ENCODE measurements around the gene TAAR1. TPM values are rescaled to one million over a fixed set of nuclear protein-coding genes. Genes with fewer than 3 reads are reported as not detected.
"Not testable (repeated sequence)": the region's sequence is repeated elsewhere in the genome, so short reads cannot be mapped to it uniquely, and the experiment has no call there.

Gene TAAR1, protein sequence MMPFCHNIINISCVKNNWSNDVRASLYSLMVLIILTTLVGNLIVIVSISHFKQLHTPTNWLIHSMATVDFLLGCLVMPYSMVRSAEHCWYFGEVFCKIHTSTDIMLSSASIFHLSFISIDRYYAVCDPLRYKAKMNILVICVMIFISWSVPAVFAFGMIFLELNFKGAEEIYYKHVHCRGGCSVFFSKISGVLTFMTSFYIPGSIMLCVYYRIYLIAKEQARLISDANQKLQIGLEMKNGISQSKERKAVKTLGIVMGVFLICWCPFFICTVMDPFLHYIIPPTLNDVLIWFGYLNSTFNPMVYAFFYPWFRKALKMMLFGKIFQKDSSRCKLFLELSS
- not detected for total RNA-seq
- long read RNA-seq: 0 reads

- no peak for DNase-seq (ENCODE audit: low spot score)
- intact Hi-C loops (cut with DNase I): no loop called here
Observed at GRCh38 chr6:132659082-132659481, at the start of gene TAAR1. Gene TAAR1 (minus strand): TSS chr6:132659182. CDS start chr6:132646003, 13,179 bp downstream.

DNA sequence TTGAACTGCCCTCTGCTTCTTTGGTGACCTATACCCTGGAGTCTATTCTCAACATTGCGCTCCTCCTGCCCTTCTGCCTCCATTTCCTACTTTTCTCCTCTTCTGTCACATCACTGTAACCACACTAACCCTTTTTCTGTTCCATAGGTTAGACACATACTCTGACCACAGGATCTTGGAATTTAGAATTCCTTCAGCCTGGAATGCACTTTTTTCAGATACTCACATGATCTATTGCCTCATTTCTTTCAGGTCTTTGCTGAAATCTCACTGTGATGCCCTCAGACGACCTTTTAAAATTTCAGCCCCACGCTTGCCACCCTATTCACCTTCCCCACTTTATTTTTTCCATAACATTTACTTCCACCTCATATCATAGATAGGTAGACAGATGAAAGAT, 49.8 kb upstream of the TAAR1 start:
- intact Hi-C loops (cut with DNase I): no loop called here
- no peak for DNase-seq (ENCODE audit: low spot score)

GRCh38 chr6:132708002-132708401, 49.0 kb upstream of the TAAR1 start:
- no peak for DNase-seq (ENCODE audit: low spot score)
- intact Hi-C loops (cut with DNase I): no loop called here

DNA sequence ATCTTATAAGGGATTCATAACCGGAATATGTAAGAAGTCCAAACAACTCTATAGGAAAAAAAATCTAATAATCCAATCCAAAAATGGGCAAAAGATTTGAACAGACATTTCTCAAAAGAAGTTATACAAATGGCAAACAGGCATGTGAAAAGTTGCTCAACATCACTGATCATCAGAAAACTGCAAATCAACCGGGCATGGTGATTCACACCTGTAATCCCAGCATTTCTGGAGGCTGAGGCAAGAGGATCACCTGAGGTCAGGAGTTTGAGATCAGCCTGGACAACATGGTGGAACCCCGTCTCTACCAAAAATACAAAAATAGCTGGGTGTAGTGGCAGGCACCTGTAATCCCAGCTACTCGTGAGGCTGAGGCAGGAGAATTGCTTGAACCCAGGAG, 47.8 kb upstream of the TAAR1 start:
- DNase-seq (ENCODE audit: low spot score); intact Hi-C loops (cut with DNase I): not testable (repeated sequence)

DNA sequence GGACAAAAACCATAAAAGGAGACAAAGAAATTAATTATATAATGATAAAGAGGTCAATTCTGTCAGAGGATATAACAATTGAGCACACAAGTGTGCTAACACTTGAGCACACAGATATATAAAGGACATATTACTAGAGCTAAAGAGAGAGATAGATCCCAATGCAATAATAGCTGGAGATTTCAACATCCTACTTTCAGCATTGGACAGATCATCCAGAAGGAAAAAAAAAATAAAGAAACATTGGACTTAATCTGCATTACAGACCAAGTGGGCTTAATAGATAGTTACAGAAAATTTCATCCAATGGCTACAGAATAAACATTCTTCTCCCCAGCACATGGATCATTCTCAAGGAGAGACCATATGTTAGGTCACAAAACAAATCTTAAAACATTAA, 45.0 kb upstream of the TAAR1 start:
- no peak for DNase-seq (ENCODE audit: low spot score)
- intact Hi-C loops (cut with DNase I): no loop called here

DNA sequence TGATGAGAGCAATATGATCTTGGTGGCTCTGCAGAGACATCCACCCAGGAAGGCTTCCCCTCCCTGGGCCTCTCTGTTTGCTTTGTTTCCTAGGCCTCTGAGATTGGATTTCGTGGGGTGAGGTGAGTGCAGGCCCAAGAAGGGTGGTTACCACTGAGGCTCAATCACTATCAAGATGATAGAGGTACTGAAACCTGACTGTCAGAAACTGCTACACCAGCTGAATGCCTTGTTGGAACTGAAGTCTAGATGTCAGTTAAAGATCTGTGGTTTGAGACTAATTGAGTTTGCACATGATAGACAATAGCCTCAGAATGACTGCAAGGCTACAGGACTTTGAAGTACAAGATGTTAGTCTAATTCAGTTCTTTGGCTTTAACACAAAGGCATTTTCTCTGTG, 39.6 kb upstream of the TAAR1 start:
- DNase-seq (ENCODE audit: low spot score): no peak
- intact Hi-C loops (cut with DNase I): no loop called here

- intact Hi-C loops (cut with DNase I): no loop called here
- DNase-seq (ENCODE audit: low spot score): no peak
Observed at GRCh38 chr6:132695773-132696172, 36.8 kb upstream of the TAAR1 start.

GRCh38 chr6:132693478-132693877, 34.5 kb upstream of the TAAR1 start:
- no peak for DNase-seq (ENCODE audit: low spot score)
- intact Hi-C loops (cut with DNase I): no loop called here

DNA sequence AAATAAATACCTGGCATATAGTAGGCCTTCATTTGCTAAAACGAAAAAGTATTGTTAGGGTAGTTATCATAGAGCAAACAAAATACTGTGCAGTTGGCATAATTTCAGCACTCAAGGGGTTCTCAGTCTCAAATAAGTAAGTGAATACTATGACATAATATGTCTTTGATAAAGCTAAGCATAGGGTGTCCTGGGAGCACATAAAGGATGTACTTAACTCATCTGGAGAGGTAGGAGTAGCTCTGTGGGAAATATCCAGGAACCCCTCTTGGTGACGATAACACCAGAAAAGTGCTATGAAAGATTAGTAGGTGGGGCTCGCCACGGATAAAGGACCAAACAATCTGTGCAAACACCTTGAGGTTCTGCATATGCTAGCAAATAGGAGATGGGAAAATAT, 31.7 kb upstream of the TAAR1 start:
- intact Hi-C loops (cut with DNase I): no loop called here
- DNase-seq (ENCODE audit: low spot score): no peak

DNA sequence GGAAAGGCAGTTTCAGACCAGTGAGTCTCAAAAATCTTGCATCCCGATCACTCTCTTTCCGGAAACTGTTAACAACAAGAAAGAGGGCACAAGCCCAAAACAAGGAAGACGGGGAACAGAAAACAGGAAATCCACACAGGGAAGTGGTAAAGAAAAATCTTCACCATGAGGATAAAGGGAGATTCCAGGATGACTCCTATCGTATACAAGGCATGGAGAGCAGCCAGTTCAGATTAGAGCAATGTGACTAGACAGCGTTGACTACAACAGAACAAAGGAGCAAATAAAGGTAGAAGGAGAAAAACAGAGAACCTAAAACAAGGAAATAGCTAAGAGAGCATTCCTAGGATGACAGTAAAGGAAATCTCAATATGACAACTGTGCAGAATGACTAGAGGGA, 28.3 kb upstream of the TAAR1 start:
- intact Hi-C loops (cut with DNase I): no loop called here
- DNase-seq (ENCODE audit: low spot score): no peak

- intact Hi-C loops (cut with DNase I): no loop called here
- no peak for DNase-seq (ENCODE audit: low spot score)
Observed at GRCh38 chr6:132686531-132686930, 27.5 kb upstream of the TAAR1 start.

GRCh38 chr6:132685009-132685408, 26.0 kb upstream of the TAAR1 start:
- no peak for DNase-seq (ENCODE audit: low spot score)
- intact Hi-C loops (cut with DNase I): no loop called here

DNA sequence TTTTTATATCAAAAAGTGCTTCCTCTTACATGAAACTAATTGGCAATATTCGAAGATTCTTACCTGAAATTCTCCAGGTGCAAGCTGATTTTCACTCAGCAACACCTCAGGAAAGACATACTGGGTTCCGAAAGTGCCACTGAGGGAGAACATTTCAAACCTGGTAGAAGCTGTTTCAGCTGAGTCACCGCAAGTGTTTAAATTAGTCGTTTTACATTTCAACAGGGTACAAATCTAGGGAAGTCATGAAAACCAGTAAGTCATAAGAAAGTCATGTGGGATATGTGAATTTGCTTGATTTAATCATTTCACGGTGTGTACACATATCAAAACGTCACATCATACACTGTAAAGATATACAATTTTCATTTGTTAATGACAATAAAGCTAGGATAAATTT, 25.3 kb upstream of the TAAR1 start:
- intact Hi-C loops (cut with DNase I): no loop called here
- no peak for DNase-seq (ENCODE audit: low spot score)

DNA sequence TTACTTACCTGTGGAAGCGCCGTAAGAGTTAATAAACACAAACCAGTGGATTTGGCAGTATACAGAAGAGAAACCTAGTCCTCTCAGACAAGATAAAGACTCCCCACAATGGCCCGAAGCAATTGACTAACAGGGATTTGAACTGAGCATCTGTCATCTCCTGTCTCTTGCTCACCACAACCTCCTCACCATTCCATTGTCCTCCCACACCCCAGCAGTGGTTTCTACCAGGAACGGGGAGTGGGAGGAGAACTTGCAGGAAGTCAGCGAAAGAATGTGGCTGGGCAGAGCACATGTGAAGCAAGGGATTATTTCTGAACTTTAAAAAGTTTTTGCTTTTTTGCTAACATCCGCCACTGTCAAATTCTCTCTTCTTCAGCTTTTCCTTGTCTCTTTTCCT, 24.6 kb upstream of the TAAR1 start:
- intact Hi-C loops (cut with DNase I): no loop called here
- no peak for DNase-seq (ENCODE audit: low spot score)

DNA sequence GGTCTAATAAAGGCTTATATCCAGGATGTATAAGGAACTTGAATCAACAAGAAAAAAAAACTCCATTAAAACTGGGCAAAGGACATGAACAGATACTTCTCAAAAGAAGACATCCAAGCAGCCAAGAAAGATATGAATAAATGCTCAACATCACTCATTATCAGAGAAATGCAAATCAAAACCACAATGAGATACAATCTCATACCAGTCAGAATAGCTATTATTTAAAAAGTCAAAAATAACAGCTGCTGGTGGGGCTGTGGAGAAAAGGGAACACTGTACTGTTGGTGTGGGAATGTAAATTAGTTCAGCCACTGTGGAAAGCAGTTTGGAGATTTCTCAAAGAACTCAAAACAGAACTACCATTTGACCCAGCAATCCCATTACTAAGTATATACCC, 20.1 kb upstream of the TAAR1 start:
- DNase-seq (ENCODE audit: low spot score); intact Hi-C loops (cut with DNase I): not testable (repeated sequence)

- no peak for DNase-seq (ENCODE audit: low spot score)
- intact Hi-C loops (cut with DNase I): no loop called here
Observed at GRCh38 chr6:132675749-132676148, 16.8 kb upstream of the TAAR1 start.

GRCh38 chr6:132675002-132675401, 16.0 kb upstream of the TAAR1 start:
- no peak for DNase-seq (ENCODE audit: low spot score)
- intact Hi-C loops (cut with DNase I): no loop called here

DNA sequence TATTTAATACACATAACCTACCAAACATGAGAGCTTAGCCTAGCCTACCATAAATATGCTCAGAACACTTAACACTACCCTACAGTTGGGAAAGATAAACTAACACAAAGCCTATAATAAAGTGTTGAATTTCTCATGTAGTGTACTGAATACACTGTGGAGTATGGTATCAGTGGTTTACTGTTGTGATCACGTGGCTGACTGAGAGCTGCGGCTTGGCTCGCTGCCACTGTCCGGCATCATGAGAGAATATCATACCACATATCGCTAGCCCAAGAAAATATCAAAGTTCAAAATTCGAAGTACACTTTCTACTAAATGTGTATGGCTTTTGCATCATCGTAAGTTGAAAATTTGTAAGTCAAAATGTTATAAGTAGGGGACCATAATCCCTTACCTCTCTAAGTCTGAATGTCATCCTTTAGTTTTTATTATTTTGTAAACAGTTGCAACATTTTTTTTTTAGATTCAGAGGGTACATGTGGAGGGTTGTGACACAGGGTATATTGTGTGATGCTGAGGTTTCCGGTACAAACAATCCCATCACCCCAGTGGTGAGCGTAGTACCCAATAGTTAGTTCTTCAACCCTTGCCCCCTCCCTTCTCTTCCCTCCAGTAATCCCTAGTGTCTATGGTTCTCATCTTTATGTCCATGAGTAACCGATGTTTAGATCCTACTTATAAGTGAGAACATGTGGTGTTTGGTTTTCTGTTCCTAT, 14.6 kb upstream of the TAAR1 start:
- intact Hi-C loops (cut with DNase I): loop anchor here (5.0 kb wide), 1 partner anchor 94 kb away; no protein-coding TSS in a partner anchor

DNA sequence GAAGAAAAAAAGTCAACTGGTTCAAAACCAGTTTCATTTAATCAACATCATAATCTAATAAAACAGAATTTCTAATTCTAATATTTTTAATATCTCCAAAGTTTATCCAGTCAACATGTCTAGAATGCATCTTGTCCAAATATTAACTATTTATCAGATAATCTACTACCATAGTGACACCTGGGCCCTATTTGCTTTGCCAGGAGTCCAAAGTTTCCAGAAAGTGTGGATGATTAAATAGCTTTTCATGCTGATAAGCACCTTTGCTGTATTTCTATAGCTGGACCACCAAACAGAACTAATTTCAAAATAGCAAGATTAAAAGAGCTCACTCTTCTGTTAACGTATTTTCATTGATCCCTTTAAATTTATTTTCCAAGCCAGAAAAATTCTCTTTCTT, 12.3 kb upstream of the TAAR1 start:
- DNase-seq (ENCODE audit: low spot score): no peak
- intact Hi-C loops (cut with DNase I): loop anchor here (5.0 kb wide), 1 partner anchor 96 kb away; no protein-coding TSS in a partner anchor

More for the DNA sequence above, 14.6 kb upstream of the TAAR1 start:
- DNase-seq (ENCODE audit: low spot score): no peak

- intact Hi-C loops (cut with DNase I): loop anchor here (5.0 kb wide), 1 partner anchor 98 kb away; no protein-coding TSS in a partner anchor
- no peak for DNase-seq (ENCODE audit: low spot score)
Observed at GRCh38 chr6:132669690-132670291, 10.8 kb upstream of the TAAR1 start.

DNA sequence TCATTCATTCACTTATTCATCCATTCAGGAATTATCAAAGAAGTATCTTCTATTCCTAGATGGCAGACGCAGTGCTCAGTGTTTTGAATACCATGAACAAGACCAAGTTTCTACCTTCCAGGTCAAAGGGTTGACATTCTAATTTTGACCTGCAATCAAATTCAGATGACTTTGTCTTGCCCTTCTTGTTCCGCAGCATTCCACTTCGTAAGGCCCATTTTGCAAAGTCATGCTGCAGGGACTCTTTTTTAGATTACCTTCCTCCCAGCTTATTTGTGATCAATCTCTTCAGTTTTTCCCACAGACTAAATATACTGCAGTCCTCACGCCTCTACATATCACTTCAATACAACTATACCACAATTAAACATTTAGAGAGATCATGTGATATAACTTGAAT, 7.1 kb upstream of the TAAR1 start:
- intact Hi-C loops (cut with DNase I): no loop called here
- no peak for DNase-seq (ENCODE audit: low spot score)
